NCI-H1105 (cell line): ENCODE data around the gene HEXD.
"Not testable (repeated sequence)": the region's sequence is repeated elsewhere in the genome, so short reads cannot be mapped to it uniquely, and the experiment has no call there.

Experiments
- DNase-seq: peaks from one replicate; lab custom pipeline; 2025; lab: John Stamatoyannopoulos, UW

The HEXD gene

DNA sequence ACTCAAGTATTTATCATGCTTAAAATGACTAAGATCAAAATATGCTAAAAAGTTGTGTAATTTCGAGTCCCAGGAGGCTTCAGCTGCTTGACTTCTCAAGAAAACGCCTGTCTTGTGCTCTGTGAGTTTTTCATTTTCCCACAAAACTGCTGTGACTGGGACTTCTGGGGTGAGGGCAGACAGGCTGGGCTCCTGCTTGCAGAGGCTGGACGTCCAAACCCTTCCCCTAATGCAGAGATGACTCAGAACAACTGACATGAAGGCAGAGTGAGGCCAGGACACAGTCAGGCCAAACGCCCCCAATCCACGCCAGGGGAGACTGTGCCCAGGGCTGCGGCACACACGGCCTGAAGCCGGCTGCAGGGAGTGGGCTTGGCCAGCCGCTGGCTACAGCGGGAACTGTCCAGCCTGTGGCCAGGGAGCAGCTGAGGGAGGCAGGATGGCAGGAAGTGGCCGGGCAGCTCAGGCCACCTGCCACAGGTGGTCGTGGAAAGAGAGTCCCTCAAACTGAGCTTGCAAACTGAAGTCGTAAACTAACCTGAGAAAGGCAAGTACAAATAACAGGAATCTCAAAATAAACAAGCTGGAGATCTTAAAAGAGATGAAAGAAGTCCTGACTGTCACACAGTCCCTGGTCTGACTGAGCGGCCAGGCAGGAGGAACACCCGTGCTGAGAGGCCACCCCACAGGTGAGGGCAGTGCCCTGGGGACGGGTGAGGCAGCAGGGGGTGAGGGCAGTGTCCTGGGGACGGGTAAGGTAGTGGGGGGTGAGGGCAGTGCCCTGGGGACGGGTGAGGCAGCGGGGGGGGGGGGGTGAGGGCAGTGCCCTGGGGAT lies 21.3 kb upstream of the HEXD start:
- no peak for DNase-seq

DNA sequence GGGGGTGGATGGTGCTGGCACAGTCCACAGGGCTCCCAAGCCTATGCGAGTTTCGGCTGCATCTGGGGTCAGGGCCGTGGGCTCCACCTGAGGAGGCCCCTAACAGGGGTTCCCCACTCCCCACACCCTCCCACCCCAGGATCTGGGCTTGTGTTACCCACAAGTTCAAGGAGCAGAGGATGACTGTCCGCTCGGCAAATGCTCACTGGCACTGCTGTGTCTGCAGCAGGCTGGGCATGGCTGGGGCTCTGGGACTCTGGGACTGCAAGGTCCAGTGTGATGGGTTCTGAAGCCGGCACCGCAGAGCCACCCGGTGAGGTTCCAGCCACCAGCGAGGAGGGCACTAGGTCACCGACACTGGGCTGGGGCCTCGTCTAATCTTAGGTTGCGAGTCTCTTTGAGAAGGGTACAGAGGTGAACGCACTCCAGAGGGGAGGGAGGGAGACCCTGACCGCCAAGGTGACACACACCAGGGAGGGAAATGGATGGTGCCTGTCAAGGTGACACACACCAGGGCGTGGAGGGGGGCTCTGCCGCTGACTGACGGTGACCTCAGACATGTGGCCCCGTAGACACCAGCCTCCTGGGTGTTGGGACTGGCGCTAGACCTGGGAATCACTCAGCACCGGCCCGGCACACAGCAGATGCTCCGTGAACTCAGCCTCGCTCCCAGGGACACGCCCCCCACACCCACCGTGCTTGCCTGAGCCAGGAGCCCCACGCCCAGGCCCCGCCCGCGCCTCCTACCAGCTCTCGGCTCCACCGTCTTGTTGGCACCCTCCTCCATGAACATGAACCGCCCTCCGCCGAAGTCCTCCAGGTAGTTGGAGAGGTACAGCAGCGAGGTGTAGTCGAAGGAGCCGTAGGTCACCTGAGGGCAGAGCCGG lies 20.5 kb upstream of the HEXD start:
- no peak for DNase-seq

- no peak for DNase-seq
These were observed 19.1 kb upstream of the HEXD start for GRCh38 chr17:82399041-82399441.

DNA sequence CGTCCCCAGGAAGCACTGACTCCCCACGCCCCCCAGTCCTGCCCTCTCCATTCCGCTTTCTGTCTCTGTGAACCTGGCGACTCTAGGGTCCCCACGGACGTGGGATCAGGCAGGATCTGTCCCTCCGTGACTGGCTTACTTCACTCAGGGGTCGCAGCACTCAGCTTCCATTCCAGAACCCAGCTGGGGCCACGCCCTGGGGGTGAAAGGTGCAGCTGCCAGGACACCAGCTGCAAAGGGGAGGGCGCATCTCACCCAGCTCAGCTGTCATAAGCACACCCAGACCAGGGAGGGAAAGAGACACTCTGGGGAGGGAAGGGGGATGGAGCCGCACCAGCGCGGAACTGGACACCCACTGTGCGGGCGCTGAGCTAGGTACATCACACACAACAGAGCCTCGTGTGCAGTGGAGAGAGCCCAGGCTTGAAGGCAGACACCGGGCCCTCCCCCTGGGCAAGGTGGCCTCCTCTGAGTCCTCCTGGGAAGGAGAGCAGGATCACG lies 18.5 kb upstream of the HEXD start:
- no peak for DNase-seq

DNA sequence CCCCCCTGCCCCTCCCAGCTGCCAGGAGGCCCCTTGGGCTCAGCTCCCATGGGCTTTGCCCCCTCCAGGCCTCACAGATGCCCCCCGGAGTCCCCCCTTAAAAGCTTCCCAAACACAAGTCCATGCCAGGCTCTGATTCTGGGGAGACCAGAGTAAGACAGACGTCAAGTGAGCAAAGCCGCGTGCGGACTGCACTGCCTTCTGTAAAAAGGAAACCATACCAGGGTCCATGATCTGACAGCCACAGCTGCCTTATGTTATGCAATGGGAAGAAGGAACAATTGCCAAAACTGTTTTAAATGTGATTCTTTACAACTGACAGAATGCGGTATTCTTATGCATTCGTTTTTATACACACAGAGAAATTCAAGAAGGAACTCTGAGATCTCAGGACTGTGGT lies 17.9 kb upstream of the HEXD start:
- no peak for DNase-seq

- DNase-seq, result no peak
These were observed 17.3 kb upstream of the HEXD start for GRCh38 chr17:82400830-82401229.

DNA sequence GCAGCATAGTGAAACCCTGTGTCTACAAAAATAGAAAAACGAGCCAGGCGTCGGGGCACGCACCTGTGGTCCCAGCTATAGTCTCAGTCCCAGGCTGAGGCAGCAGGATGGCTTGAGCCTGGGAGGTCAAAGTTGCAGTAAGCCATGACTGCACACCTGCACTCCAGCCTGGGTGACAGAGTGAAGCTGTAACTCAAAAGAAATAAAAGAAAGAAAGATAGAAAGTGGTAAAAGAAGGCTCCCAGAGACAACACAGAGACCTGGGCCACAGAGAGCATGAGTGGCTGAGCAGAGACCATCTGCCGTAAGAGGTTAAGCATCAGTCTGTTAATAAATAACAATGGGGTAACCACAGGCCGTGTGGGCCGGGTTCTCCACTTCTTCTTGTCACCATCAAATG lies 15.3 kb upstream of the HEXD start:
- no peak for DNase-seq

- no peak for DNase-seq
These were observed 14.2 kb upstream of the HEXD start for GRCh38 chr17:82403662-82404660.

DNA sequence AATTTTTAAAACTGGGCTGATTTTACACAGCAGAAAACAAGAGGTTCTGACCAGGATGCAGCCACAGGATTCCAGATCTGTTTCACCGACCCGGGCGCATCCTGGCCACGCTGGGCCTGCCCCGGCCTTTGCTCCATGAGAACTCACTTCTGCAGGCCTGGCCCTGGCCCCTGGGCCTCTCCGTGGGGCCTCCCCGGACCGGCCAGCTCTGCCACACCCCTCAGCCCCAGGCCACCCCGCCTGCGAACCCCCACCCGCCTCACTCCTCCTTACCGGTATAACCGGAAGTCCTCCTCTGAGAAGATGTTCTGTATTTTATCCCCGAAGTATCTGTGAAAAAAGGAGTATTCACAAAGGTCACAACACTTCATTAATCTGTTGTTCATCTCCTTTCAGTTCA lies 13.1 kb upstream of the HEXD start:
- no peak for DNase-seq

DNA sequence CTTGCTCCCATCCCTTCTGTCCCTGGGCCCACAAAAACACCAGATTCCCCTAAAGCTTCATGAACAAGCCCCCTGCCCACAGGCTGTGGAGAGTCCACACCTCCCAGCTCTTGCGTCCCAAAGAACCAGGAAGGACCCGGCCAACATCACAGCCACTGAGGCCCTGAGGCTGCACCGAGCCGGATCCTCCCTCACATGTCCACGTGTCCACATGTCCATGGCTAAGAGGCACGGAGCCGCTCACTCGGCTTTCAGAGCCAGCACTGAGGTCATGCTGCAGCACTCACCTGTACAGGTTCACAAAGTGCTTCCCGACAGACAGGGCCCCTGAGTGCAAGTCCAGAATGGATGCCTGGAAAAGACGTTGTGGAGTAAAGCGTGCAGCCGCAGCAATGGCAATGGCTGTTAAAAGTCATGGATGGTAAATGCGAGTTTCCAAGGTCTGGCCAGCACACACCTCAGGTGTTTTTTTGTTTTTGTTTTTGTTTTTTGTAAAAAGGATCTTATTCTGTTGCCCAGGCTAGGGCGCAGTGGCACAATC lies 11.9 kb upstream of the HEXD start:
- no peak for DNase-seq

GRCh38 chr17:82407255-82407654 lies 10.9 kb upstream of the HEXD start:
- DNase-seq, result no peak

- no peak for DNase-seq
These were observed 9.7 kb upstream of the HEXD start for GRCh38 chr17:82408288-82408937.

- DNase-seq, result no peak
These were observed 9.2 kb upstream of the HEXD start for GRCh38 chr17:82408938-82409318.

DNA sequence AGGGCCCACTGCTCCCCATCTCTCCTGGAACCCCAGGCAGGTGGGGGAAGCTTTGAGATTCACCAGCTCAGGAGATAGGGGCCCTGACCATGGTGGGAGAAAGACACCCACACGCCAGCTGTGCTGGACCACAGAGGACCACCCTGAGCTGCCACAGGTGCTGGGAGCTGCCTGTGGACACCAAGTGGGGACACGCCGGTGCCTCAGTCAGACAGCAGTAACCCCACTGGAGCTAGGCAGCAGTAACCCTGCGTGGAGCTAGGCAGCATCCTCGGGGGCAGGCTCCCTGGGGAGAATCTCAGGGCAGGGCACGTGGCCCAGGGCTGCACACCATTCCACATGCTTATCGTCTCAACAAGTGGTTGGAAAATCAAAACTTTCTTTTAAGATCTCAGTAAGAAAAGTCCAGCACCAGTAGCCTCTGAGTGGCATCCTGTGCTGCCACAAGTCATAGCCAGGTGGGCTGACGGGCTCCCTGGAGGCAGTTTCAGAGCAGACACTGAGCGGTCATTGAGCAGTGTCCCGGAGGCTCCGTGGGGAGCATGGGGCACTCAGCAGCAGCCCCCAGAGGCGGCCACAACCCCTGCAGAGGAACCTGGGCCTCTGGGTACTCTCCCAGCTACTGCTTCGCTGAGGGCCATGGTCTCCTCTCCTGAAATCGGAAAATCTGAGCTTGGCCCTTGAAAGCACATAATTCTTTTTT lies 8.0 kb upstream of the HEXD start:
- DNase-seq, result no peak

- no peak for DNase-seq
These were observed 6.6 kb upstream of the HEXD start for GRCh38 chr17:82411396-82412053.

GRCh38 chr17:82412081-82412480 lies 6.1 kb upstream of the HEXD start:
- DNase-seq, result not testable (repeated sequence)

DNA sequence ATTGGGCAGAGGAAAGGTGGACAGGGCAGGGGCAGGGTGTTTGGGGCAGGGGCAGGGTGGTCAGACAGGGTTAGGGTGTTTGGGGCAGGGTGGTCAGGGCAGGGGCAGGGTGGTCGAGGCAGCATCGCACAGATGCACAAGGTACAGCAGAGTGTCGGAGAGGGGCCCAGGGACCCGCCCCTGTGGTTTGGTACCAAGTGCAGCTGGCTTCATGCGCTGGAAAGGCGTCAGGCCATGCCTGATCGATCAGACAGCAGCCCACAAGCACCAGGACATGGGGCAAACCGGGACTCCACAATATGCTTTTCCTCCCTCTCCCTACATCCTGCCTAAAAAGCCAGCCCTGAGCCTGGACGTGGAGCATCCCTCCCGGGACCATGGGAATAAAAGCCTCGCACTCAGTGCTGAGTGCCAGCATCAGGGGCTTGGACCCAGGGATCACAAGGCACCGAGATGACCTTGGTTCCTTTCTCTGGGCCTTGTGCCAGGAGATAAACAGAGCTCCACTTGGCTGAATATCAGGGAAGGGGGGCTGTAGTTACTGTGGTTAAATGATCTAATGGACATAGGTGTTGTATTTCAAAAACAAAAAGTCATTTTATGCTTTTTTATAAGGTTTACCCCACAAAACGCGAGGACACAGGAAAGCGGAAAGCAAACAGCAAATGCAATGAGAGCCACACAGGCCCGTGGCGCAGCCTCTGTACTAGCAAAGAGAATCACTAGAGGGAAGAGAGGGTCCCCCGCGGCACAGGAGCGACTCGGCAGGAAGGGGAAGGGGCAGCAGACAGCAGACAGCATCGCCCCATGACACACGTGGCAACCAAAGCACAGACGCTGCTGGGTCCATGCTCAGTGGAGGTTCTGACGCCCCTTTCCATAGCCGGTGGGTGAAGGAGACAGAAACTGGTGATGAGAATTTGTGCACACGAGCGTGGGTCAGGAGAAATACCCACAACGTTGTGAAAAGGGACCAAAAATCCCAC lies 5.3 kb upstream of the HEXD start:
- DNase-seq, result peak; percentile 49

- DNase-seq, result no peak
These were observed 3.4 kb upstream of the HEXD start for GRCh38 chr17:82414548-82415281.
